ENCODE measurements around the gene GYG1. TPM values are rescaled to one million over a fixed set of nuclear protein-coding genes. Genes with fewer than 3 reads are reported as not detected.

Gene GYG1
- total and polyA plus RNA-seq, 2 of the 8 experiments (the other 6 are each of a cell fraction or from before 2014, with no cell fraction given) = 19.4 to 34.2 TPM

DNA sequence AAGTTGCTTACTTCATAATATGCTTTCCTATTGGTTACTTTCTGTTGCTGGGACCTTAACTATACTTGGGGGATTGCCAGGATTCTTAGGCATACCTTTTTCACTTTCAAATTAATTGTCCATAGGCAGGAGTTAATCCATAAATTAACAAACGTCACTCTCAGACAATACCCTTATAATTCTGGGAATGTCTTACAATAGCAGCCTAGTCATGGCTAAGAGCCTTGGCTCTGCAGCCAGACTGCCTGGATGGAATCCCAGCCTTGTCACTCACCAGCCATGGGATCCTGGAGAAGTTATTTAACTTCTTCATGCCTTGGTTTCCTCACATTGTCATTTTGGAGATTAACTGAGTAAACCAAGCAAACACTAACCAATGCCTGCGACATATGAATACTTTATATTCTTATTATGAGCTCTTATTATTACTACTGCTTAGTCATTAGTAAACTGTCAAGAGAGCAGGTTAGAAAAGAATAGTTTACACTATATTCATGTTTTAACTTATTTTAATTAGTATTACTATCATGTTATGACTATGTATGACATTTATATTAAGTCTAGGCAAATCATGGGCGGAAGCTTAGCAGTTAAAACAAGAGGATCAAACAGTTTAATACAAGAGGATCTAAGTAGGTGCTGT, 29.0 kb downstream of the GYG1 start (continued):
- TF ChIP-seq, protein P1, sequence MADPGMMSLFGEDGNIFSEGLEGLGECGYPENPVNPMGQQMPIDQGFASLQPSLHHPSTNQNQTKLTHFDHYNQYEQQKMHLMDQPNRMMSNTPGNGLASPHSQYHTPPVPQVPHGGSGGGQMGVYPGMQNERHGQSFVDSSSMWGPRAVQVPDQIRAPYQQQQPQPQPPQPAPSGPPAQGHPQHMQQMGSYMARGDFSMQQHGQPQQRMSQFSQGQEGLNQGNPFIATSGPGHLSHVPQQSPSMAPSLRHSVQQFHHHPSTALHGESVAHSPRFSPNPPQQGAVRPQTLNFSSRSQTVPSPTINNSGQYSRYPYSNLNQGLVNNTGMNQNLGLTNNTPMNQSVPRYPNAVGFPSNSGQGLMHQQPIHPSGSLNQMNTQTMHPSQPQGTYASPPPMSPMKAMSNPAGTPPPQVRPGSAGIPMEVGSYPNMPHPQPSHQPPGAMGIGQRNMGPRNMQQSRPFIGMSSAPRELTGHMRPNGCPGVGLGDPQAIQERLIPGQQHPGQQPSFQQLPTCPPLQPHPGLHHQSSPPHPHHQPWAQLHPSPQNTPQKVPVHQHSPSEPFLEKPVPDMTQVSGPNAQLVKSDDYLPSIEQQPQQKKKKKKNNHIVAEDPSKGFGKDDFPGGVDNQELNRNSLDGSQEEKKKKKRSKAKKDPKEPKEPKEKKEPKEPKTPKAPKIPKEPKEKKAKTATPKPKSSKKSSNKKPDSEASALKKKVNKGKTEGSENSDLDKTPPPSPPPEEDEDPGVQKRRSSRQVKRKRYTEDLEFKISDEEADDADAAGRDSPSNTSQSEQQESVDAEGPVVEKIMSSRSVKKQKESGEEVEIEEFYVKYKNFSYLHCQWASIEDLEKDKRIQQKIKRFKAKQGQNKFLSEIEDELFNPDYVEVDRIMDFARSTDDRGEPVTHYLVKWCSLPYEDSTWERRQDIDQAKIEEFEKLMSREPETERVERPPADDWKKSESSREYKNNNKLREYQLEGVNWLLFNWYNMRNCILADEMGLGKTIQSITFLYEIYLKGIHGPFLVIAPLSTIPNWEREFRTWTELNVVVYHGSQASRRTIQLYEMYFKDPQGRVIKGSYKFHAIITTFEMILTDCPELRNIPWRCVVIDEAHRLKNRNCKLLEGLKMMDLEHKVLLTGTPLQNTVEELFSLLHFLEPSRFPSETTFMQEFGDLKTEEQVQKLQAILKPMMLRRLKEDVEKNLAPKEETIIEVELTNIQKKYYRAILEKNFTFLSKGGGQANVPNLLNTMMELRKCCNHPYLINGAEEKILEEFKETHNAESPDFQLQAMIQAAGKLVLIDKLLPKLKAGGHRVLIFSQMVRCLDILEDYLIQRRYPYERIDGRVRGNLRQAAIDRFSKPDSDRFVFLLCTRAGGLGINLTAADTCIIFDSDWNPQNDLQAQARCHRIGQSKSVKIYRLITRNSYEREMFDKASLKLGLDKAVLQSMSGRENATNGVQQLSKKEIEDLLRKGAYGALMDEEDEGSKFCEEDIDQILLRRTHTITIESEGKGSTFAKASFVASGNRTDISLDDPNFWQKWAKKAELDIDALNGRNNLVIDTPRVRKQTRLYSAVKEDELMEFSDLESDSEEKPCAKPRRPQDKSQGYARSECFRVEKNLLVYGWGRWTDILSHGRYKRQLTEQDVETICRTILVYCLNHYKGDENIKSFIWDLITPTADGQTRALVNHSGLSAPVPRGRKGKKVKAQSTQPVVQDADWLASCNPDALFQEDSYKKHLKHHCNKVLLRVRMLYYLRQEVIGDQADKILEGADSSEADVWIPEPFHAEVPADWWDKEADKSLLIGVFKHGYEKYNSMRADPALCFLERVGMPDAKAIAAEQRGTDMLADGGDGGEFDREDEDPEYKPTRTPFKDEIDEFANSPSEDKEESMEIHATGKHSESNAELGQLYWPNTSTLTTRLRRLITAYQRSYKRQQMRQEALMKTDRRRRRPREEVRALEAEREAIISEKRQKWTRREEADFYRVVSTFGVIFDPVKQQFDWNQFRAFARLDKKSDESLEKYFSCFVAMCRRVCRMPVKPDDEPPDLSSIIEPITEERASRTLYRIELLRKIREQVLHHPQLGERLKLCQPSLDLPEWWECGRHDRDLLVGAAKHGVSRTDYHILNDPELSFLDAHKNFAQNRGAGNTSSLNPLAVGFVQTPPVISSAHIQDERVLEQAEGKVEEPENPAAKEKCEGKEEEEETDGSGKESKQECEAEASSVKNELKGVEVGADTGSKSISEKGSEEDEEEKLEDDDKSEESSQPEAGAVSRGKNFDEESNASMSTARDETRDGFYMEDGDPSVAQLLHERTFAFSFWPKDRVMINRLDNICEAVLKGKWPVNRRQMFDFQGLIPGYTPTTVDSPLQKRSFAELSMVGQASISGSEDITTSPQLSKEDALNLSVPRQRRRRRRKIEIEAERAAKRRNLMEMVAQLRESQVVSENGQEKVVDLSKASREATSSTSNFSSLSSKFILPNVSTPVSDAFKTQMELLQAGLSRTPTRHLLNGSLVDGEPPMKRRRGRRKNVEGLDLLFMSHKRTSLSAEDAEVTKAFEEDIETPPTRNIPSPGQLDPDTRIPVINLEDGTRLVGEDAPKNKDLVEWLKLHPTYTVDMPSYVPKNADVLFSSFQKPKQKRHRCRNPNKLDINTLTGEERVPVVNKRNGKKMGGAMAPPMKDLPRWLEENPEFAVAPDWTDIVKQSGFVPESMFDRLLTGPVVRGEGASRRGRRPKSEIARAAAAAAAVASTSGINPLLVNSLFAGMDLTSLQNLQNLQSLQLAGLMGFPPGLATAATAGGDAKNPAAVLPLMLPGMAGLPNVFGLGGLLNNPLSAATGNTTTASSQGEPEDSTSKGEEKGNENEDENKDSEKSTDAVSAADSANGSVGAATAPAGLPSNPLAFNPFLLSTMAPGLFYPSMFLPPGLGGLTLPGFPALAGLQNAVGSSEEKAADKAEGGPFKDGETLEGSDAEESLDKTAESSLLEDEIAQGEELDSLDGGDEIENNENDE (IDR thresholded peaks at IDR 0.05; ENCODE audit: insufficient replicate concordance, low read length) = no peak
- TF ChIP-seq JUND (IDR thresholded peaks at IDR 0.05; ENCODE audit: low read length) (no peak), CBX8 (IDR thresholded peaks at IDR 0.05; ENCODE audit: borderline replicate concordance, low read depth, low read length) (no peak), NRF1 (IDR thresholded peaks at IDR 0.05; ENCODE audit: low read depth, low read length) (no peak), CEBPB (IDR thresholded peaks at IDR 0.05; ENCODE audit: low read depth, low read length) (no peak), RXRA (IDR thresholded peaks at IDR 0.05; ENCODE audit: insufficient read depth, low read depth, low read length) (no peak), SIRT6 (IDR thresholded peaks at IDR 0.05; ENCODE audit: low read length) (no peak), BCL11A (IDR thresholded peaks at IDR 0.05; ENCODE audit: low read depth in 2 of 2, low read length in 2 of 2) (no peak)
- TF ChIP-seq, protein P2, sequence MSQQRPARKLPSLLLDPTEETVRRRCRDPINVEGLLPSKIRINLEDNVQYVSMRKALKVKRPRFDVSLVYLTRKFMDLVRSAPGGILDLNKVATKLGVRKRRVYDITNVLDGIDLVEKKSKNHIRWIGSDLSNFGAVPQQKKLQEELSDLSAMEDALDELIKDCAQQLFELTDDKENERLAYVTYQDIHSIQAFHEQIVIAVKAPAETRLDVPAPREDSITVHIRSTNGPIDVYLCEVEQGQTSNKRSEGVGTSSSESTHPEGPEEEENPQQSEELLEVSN (IDR thresholded peaks at IDR 0.05) = no peak
